ENCODE data around the gene CCDC85A.
A peak's percentile ranks its signal among the peaks of the same experiment; 100 is the strongest.
"Not testable (repeated sequence)": the region's sequence is repeated elsewhere in the genome, so short reads cannot be mapped to it uniquely, and the experiment has no call there.

The CCDC85A gene

GRCh38 chr2:56183643-56184499, at the start of gene CCDC85A:
Gene CCDC85A (plus strand): TSS chr2:56183990. CDS start chr2:56184625, 635 bp downstream.
- DNase-seq (ENCODE audit: low spot score), result peak; percentile 71

GRCh38 chr2:56134861-56135260, 48.9 kb upstream of the CCDC85A start:
- DNase-seq (ENCODE audit: low spot score), result no peak

- DNase-seq (ENCODE audit: low spot score), result not testable (repeated sequence)
Observed at GRCh38 chr2:56142497-56143061, 41.2 kb upstream of the CCDC85A start.

- no peak for DNase-seq (ENCODE audit: low spot score)
Observed at GRCh38 chr2:56147907-56148306, 35.9 kb upstream of the CCDC85A start.

- DNase-seq (ENCODE audit: low spot score), result no peak
Observed at GRCh38 chr2:56148825-56149224, 35.0 kb upstream of the CCDC85A start.

GRCh38 chr2:56151841-56152240, 31.9 kb upstream of the CCDC85A start:
- DNase-seq (ENCODE audit: low spot score), result no peak

- no peak for DNase-seq (ENCODE audit: low spot score)
Observed at GRCh38 chr2:56155188-56155587, 28.6 kb upstream of the CCDC85A start.

- DNase-seq (ENCODE audit: low spot score), result not testable (repeated sequence)
Observed at GRCh38 chr2:56159875-56160274, 23.9 kb upstream of the CCDC85A start.

GRCh38 chr2:56167616-56168562, 15.9 kb upstream of the CCDC85A start:
- no peak for DNase-seq (ENCODE audit: low spot score)

- DNase-seq (ENCODE audit: low spot score), result no peak
Observed at GRCh38 chr2:56169521-56169920, 14.3 kb upstream of the CCDC85A start.

GRCh38 chr2:56170504-56170903, 13.3 kb upstream of the CCDC85A start:
- no peak for DNase-seq (ENCODE audit: low spot score)

GRCh38 chr2:56170988-56171387, 12.8 kb upstream of the CCDC85A start:
- no peak for DNase-seq (ENCODE audit: low spot score)

- no peak for DNase-seq (ENCODE audit: low spot score)
Observed at GRCh38 chr2:56175779-56176178, 8.0 kb upstream of the CCDC85A start.

- no peak for DNase-seq (ENCODE audit: low spot score)
Observed at GRCh38 chr2:56177420-56178220, 6.2 kb upstream of the CCDC85A start.

- DNase-seq (ENCODE audit: low spot score), result no peak
Observed at GRCh38 chr2:56179931-56180330, 3.9 kb upstream of the CCDC85A start.

GRCh38 chr2:56182420-56182819, 1.4 kb upstream of the CCDC85A start:
- DNase-seq (ENCODE audit: low spot score), result no peak

- DNase-seq (ENCODE audit: low spot score), result no peak
Observed at GRCh38 chr2:56184500-56185011, 766 bp downstream of the CCDC85A start.

GRCh38 chr2:56185101-56185581, 1.4 kb downstream of the CCDC85A start:
- peak; percentile 46 for DNase-seq (ENCODE audit: low spot score)

GRCh38 chr2:56185582-56186046, 1.8 kb downstream of the CCDC85A start:
- DNase-seq (ENCODE audit: low spot score), result no peak

GRCh38 chr2:56191617-56192016, 7.8 kb downstream of the CCDC85A start:
- peak; percentile 15 for DNase-seq (ENCODE audit: low spot score)
